Measurements from ENCODE around the gene COL10A1. TPM values are rescaled to one million over a fixed set of nuclear protein-coding genes. Genes with fewer than 3 reads are reported as not detected.

Gene COL10A1
- polyA plus RNA-seq, 1 donor (not counting 4 experiments of a cell fraction or from before 2014, with no cell fraction given) = not detected

DNA sequence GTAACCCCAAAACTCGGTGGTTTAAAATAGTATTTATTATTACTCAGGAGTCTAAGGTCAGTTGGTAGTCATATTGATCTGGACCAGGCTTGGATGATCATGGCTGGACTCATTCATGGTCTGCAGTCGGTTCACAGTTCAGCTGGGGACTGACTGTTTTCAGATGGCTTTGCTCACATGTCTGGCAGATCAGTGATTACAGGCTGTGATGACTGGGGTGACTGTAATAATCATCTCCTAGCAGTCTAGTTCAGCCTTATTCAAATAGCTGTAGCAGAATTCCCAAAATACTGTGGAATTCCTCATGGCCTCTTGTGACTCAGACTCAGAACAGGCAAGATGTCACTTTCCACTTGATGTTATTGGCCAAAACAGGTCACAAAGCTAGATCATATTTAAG, 41.6 kb downstream of the COL10A1 start:
- no peak overlapping the region for H3K9ac ChIP-seq (ENCODE audit: control insufficient read depth, extremely low read depth, insufficient read depth, low read length)
- TF ChIP-seq EZH2 (IDR thresholded peaks at IDR 0.05; ENCODE audit: low read length) (no peak), CTCF (optimal IDR thresholded peaks at IDR 0.05 in 1 of 3, IDR thresholded peaks at IDR 0.05 in 1 of 3, conservative IDR thresholded peaks at IDR 0.05 in 1 of 3; ENCODE audit: extremely low read depth in 1 of 3, insufficient read depth in 2 of 3, low read length in 3 of 3) (no peak)

GRCh38 chr6:116083052-116083451, 42.9 kb downstream of the COL10A1 start:
- no peak overlapping the region for H3K27ac ChIP-seq (ENCODE audit: control insufficient read depth, insufficient read depth, low read length)
- H3K36me3 ChIP-seq (ENCODE audit: control insufficient read depth in 2 of 2, extremely low read depth in 1 of 2, insufficient read depth in 2 of 2, low read length in 2 of 2) = no peaks in the 10 kb centered on the region
- dilution Hi-C loops (cut with MboI; ENCODE audit: extremely low pct_ligation_motif_present, low sequenced_read_pairs) = no loop called here
- no peaks in the 10 kb centered on the region for H3K9me1 ChIP-seq (ENCODE audit: control insufficient read depth, extremely low read depth, insufficient read depth, low read length)
- TF ChIP-seq CTCF (optimal IDR thresholded peaks at IDR 0.05 in 1 of 3, IDR thresholded peaks at IDR 0.05 in 1 of 3, conservative IDR thresholded peaks at IDR 0.05 in 1 of 3; ENCODE audit: extremely low read depth in 1 of 3, insufficient read depth in 2 of 3, low read length in 3 of 3) (no peak), EZH2 (IDR thresholded peaks at IDR 0.05; ENCODE audit: low read length) (no peak)
- FAIRE-seq = no peak
- no peak overlapping the region for H3K9ac ChIP-seq (ENCODE audit: control insufficient read depth, extremely low read depth, insufficient read depth, low read length)
- no peak overlapping the region for H2AFZ ChIP-seq (ENCODE audit: control insufficient read depth, low read length)
- no peak for DNase-seq (ENCODE audit: low read depth, low spot score)
- H3K27me3 ChIP-seq (ENCODE audit: control insufficient read depth, extremely low read depth, insufficient read depth, low read length) = no peaks in the 10 kb centered on the region
- no peaks in the 10 kb centered on the region for H4K20me1 ChIP-seq (ENCODE audit: control insufficient read depth, extremely low read depth, insufficient read depth, low read length)
- no peak overlapping the region for H3K4me3 ChIP-seq (ENCODE audit: control insufficient read depth in 2 of 3, extremely low read depth in 1 of 3, insufficient read depth in 2 of 3, low read depth in 1 of 3, low read length in 3 of 3)
- no peaks in the 10 kb centered on the region for H3K79me2 ChIP-seq (ENCODE audit: control insufficient read depth, insufficient read depth, low read length)
- peaks cover 15% of the 10 kb centered on the region for H3K4me1 ChIP-seq (ENCODE audit: control insufficient read depth, extremely low read depth, insufficient read depth, low read length)
- no peaks in the 10 kb centered on the region for H3K9me3 ChIP-seq (ENCODE audit: control insufficient read depth, low read depth, low read length)
- H3K4me2 ChIP-seq (ENCODE audit: control insufficient read depth, extremely low read depth, insufficient read depth, low read depth, low read length) = no peak overlapping the region

More for the DNA sequence above, 41.6 kb downstream of the COL10A1 start:
- H3K4me2 ChIP-seq (ENCODE audit: control insufficient read depth, extremely low read depth, insufficient read depth, low read depth, low read length) = no peak overlapping the region
- no peaks in the 10 kb centered on the region for H3K79me2 ChIP-seq (ENCODE audit: control insufficient read depth, insufficient read depth, low read length)
- peaks cover 15% of the 10 kb centered on the region for H3K4me1 ChIP-seq (ENCODE audit: control insufficient read depth, extremely low read depth, insufficient read depth, low read length)
- no peak overlapping the region for H3K27ac ChIP-seq (ENCODE audit: control insufficient read depth, insufficient read depth, low read length)
- no peaks in the 10 kb centered on the region for H3K36me3 ChIP-seq (ENCODE audit: control insufficient read depth in 2 of 2, extremely low read depth in 1 of 2, insufficient read depth in 2 of 2, low read length in 2 of 2)
- no peak overlapping the region for H2AFZ ChIP-seq (ENCODE audit: control insufficient read depth, low read length)
- DNase-seq (ENCODE audit: low read depth, low spot score) = no peak
- FAIRE-seq = no peak
- H3K27me3 ChIP-seq (ENCODE audit: control insufficient read depth, extremely low read depth, insufficient read depth, low read length) = no peaks in the 10 kb centered on the region
- no peaks in the 10 kb centered on the region for H3K9me1 ChIP-seq (ENCODE audit: control insufficient read depth, extremely low read depth, insufficient read depth, low read length)
- dilution Hi-C loops (cut with MboI; ENCODE audit: extremely low pct_ligation_motif_present, low sequenced_read_pairs) = no loop called here
- H3K4me3 ChIP-seq (ENCODE audit: control insufficient read depth in 2 of 3, extremely low read depth in 1 of 3, insufficient read depth in 2 of 3, low read depth in 1 of 3, low read length in 3 of 3) = no peak overlapping the region
- no peaks in the 10 kb centered on the region for H4K20me1 ChIP-seq (ENCODE audit: control insufficient read depth, extremely low read depth, insufficient read depth, low read length)
- no peaks in the 10 kb centered on the region for H3K9me3 ChIP-seq (ENCODE audit: control insufficient read depth, low read depth, low read length)
